Kidney tubule cell (primary cell): ENCODE measurements around the gene SNX4.
"Not testable (repeated sequence)": the region's sequence is repeated elsewhere in the genome, so short reads cannot be mapped to it uniquely, and the experiment has no call there.

ENCODE experiments used
- DNase-seq: peaks from one replicate; pipeline ENCODE4 v3.0.0-alpha.2; 2018; ENCODE audit warnings: low spot score

SNX4 gene

GRCh38 chr3:125519678-125520562, at the start of gene SNX4:
Gene SNX4, minus strand, starts transcription at chr3:125520202. Its CDS starts 30 bp downstream, at chr3:125520172.
- peak; percentile 98 for DNase-seq

GRCh38 chr3:125556314-125556713, 36.3 kb upstream of the SNX4 start:
- peak; percentile 1 for DNase-seq

GRCh38 chr3:125552401-125552800, 32.4 kb upstream of the SNX4 start:
- DNase-seq, result no peak

- DNase-seq, result no peak
Observed at GRCh38 chr3:125528920-125529319, 8.9 kb upstream of the SNX4 start.

- DNase-seq, result no peak
Observed at GRCh38 chr3:125525153-125525552, 5.2 kb upstream of the SNX4 start.

GRCh38 chr3:125520563-125520919, 539 bp upstream of the SNX4 start:
- not testable (repeated sequence) for DNase-seq

- peak; percentile 53 for DNase-seq
Observed at GRCh38 chr3:125515421-125515820, 4.6 kb downstream of the SNX4 start.

GRCh38 chr3:125513490-125514115, 6.4 kb downstream of the SNX4 start:
- DNase-seq, result no peak

- no peak for DNase-seq
Observed at GRCh38 chr3:125512135-125512920, 7.7 kb downstream of the SNX4 start.

- no peak for DNase-seq
Observed at GRCh38 chr3:125511420-125512118, 8.4 kb downstream of the SNX4 start.

GRCh38 chr3:125507128-125507527, 12.9 kb downstream of the SNX4 start:
- DNase-seq, result no peak

GRCh38 chr3:125498630-125499029, 21.4 kb downstream of the SNX4 start:
- no peak for DNase-seq

- no peak for DNase-seq
Observed at GRCh38 chr3:125496701-125497100, 23.3 kb downstream of the SNX4 start.

GRCh38 chr3:125482406-125482805, 37.6 kb downstream of the SNX4 start:
- no peak for DNase-seq

GRCh38 chr3:125481786-125482185, 38.2 kb downstream of the SNX4 start:
- no peak for DNase-seq

GRCh38 chr3:125481375-125481759, 38.6 kb downstream of the SNX4 start:
- not testable (repeated sequence) for DNase-seq

GRCh38 chr3:125480656-125481374, 39.2 kb downstream of the SNX4 start:
- no peak for DNase-seq

GRCh38 chr3:125479091-125479490, 40.9 kb downstream of the SNX4 start:
- no peak for DNase-seq

- DNase-seq, result no peak
Observed at GRCh38 chr3:125478326-125478725, 41.7 kb downstream of the SNX4 start.

- no peak for DNase-seq
Observed at GRCh38 chr3:125477701-125478100, 42.3 kb downstream of the SNX4 start.

GRCh38 chr3:125470671-125471070, 49.3 kb downstream of the SNX4 start:
- DNase-seq, result no peak
